Right atrium auricular region (tissue), 2 donors: ENCODE data around the gene KIF25. TPM values are rescaled to one million over a fixed set of nuclear protein-coding genes. Genes with fewer than 3 reads are reported as not detected.

ENCODE experiments used
- DNase-seq: peaks from one replicate; pipeline ENCODE4 v3.0.0-alpha.2; 2019; ENCODE audit warnings: low spot score
- H3K27ac ChIP-seq, 2 donors: fragments of 200-600 bp; sonication (generic); 1 replicate in 1 of 2; 2 replicates in 1 of 2; pipeline ENCODE4 v1.5.1; 2016 to 2019
- H3K27me3 ChIP-seq, 2 donors: fragments of 200-600 bp; sonication (generic); one replicate each; pipeline versions ENCODE4 v1.5.1 to v1.6.0; 2017 to 2019
- H3K36me3 ChIP-seq: fragments of 200-600 bp; sonication (generic); one replicate; pipeline ENCODE4 v1.5.1; 2016
- H3K4me1 ChIP-seq, 2 donors: fragments of 200-600 bp; sonication (generic); one replicate each; pipeline versions ENCODE4 v1.5.1 to v1.6.0; 2017 to 2019
- H3K4me3 ChIP-seq, 2 donors: fragments of 200-600 bp; sonication (generic); 1 replicate in 1 of 2; 2 replicates in 1 of 2; pipeline ENCODE4 v1.5.1; 2017 to 2019; ENCODE audit warnings: mild to moderate bottlenecking in 1 of 2, moderate library complexity in 1 of 2
- H3K9me3 ChIP-seq, 2 donors: fragments of 200-600 bp; sonication (generic); one replicate each; pipeline ENCODE4 v1.5.1; 2019
- total RNA-seq, 2 donors: library from RNA; depleted of rRNA; stranded (reverse); fragments of >200 nt; gene quantifications; one replicate each; pipeline ENCODE4 v1.1.0, GENCODE V29; 2016
- TF ChIP-seq, protein P1 (sequence below), 2 donors: fragments of 200-600 bp; sonication (generic); IDR thresholded peaks; one replicate each; pipeline ENCODE4 v1.5.1; 2019; ENCODE audit warnings: antibody characterized with exemption in 2 of 2

Gene KIF25
- total RNA-seq, 2 donors from 2014 or later: not detected

GRCh38 chr6:167980911-167981580 lies 16.4 kb upstream of the KIF25 start:
- no peaks in the 10 kb centered on the region for H3K9me3 ChIP-seq
- DNase-seq: no peak
- H3K4me1 ChIP-seq: no peaks in the 10 kb centered on the region
- H3K27me3 ChIP-seq: no peaks in the 10 kb centered on the region
- TF ChIP-seq, protein P1, sequence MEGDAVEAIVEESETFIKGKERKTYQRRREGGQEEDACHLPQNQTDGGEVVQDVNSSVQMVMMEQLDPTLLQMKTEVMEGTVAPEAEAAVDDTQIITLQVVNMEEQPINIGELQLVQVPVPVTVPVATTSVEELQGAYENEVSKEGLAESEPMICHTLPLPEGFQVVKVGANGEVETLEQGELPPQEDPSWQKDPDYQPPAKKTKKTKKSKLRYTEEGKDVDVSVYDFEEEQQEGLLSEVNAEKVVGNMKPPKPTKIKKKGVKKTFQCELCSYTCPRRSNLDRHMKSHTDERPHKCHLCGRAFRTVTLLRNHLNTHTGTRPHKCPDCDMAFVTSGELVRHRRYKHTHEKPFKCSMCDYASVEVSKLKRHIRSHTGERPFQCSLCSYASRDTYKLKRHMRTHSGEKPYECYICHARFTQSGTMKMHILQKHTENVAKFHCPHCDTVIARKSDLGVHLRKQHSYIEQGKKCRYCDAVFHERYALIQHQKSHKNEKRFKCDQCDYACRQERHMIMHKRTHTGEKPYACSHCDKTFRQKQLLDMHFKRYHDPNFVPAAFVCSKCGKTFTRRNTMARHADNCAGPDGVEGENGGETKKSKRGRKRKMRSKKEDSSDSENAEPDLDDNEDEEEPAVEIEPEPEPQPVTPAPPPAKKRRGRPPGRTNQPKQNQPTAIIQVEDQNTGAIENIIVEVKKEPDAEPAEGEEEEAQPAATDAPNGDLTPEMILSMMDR (IDR thresholded peaks at IDR 0.05): no peak
- H3K27ac ChIP-seq: no peak overlapping the region
- H3K4me3 ChIP-seq: no peak overlapping the region
- H3K36me3 ChIP-seq: no peaks in the 10 kb centered on the region

DNA sequence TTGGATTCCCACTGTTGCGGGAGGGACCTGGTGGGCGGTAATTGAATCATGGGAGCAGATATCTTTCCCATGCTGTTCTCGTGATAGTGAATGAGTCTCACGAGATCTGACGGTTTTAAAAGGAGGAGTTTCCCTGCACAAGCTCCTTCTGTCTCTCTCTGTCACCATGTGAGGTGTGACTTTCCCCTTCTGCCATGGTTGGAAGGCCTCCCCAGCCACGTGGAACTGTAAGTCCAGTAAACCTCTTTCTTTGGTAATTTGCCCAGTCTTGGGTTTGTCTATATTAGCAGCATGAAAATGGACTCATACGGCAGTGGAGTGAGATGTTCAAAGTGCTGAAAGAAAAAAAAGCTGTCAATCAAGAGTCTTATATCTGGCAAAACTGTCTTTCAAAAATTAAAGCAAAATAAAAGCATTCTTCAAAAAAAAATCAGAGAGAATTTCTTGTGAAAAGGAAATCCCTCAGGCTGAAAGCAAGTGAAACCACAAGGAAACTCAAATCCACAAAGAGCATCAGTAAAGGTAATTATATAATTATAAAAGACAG lies 15.5 kb upstream of the KIF25 start:
- DNase-seq: no peak
- no peaks in the 10 kb centered on the region for H3K27me3 ChIP-seq
- H3K9me3 ChIP-seq: no peaks in the 10 kb centered on the region
- H3K27ac ChIP-seq: no peak overlapping the region
- no peak overlapping the region for H3K4me3 ChIP-seq
- TF ChIP-seq, protein P1 (IDR thresholded peaks at IDR 0.05): no peak
- no peaks in the 10 kb centered on the region for H3K36me3 ChIP-seq
- no peaks in the 10 kb centered on the region for H3K4me1 ChIP-seq

DNA sequence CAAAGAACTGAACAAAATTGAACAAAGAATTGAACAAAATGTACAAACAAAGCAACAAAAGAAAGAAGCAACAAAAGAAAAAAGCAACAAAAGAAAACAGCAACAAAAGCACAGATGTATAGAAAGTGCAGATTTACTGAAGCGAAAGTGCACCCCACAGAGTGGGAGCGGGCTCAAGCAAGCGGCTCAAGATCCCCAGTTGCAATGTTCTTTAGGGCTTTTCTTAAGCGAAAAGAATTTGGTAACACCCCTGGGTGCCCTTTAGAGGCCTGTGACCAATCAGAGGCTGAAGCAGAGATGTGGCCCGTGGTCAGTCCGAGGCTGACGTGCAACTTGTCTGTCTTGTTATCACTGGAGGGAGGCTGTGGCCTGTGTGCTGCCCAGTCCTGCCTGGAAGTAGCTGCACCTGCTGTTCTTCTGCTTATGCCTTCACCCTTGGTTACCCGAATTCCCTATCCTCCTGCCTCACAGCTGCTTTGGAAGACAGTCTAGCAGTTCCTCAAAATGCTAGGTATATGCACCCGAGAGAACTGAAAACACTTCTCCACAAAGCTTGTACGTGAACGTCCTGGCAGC lies 13.2 kb upstream of the KIF25 start:
- Histone ChIP-seq H3K9me3 (no peaks in the 10 kb centered on the region), H3K4me3 (no peak overlapping the region), H3K27ac (no peak overlapping the region), H3K4me1 (no peaks in the 10 kb centered on the region), H3K36me3 (no peaks in the 10 kb centered on the region), H3K27me3 (no peaks in the 10 kb centered on the region)
- DNase-seq: no peak
- TF ChIP-seq, protein P1 (IDR thresholded peaks at IDR 0.05): no peak

DNA sequence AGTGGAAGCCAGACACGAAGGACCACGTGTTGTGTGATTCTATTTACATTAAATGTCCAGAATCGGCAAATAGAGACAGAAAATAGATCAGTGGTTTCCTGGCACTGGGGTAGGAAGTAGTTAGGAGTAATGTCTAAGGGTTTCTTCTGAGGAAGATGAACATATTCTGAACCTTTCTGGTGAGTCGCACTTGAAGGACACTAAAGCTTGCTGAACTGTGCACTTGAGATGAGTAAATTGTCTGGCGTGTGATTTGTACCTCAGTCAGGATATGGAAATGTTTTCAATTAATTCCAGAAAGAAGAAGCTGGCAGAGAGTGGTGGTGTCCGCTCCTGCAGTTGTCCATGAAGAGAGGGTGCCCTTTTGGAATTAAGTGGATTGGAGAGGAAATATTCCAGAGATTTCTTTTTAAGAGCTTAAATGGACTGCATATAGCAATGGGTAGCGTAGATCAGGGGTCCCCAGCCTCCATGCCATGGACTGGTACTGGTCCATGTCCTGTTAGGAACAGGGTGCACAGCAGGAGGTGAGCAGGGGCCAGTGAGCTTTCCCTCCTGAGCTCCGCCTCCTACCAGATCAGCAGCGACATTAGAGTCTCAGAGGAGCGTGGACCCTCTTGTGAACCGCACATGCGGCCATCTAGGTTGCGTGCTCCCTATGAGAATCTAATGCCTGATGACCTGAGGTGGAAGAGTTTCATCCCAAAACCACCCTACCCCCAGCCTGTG lies 12.4 kb upstream of the KIF25 start:
- no peak overlapping the region for H3K4me3 ChIP-seq
- H3K4me1 ChIP-seq: no peaks in the 10 kb centered on the region
- no peaks in the 10 kb centered on the region for H3K36me3 ChIP-seq
- H3K27me3 ChIP-seq: no peaks in the 10 kb centered on the region
- DNase-seq: no peak
- TF ChIP-seq, protein P1 (IDR thresholded peaks at IDR 0.05): no peak
- no peaks in the 10 kb centered on the region for H3K9me3 ChIP-seq
- no peak overlapping the region for H3K27ac ChIP-seq

DNA sequence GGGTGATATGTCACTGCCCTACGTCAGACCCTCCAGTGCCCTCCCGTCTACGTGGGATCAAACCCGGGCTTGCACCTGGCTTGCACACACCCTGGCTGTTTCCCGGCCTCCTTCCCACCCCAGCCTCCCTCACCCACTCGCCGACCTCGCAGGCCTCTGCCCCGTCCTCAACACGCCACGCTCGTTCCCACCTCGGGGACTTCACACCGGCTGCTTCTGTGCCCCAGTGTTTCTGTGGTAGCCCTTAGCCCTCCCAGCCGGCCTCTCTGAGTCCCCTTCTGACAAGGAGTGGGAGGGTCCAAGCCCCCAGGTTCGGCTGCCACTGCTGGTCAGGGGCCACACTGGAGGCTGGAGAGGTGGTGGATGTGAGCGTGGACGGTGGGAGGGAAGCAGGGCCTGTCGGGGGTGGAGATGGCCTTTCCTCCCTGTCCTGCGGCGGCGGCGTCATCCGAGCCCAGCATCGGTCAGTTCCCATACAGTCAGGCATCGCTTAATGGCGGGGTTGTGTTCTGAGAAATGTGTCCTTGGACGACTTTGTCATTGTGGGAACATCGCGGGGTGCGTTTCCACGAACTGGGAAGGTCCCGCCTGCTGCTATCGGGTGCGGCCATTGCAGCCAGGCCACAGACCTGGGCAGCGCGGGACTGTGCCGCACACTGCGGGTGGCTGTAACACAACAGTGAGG lies 11.4 kb upstream of the KIF25 start:
- TF ChIP-seq, protein P1 (IDR thresholded peaks at IDR 0.05): no peak
- Histone ChIP-seq H3K36me3 (no peaks in the 10 kb centered on the region), H3K27me3 (no peaks in the 10 kb centered on the region), H3K4me3 (no peak overlapping the region), H3K9me3 (no peaks in the 10 kb centered on the region), H3K4me1 (no peaks in the 10 kb centered on the region), H3K27ac (no peak overlapping the region)
- no peak for DNase-seq
